HG03342 (cell line): Measurements from ENCODE around the gene NEGR1.

Experiments used
- ATAC-seq: cut with Tn5 transposase; IDR thresholded peaks from one replicate; pipeline ENCODE4 v1.9.1; 2021; ENCODE audit warnings: mild to moderate bottlenecking, moderate library complexity; ENCODE audit not compliant: unreplicated experiment

Gene NEGR1

GRCh38 chr1:71649608-71650007 is 632.7 kb downstream of the NEGR1 start:
- ATAC-seq, result no peak

GRCh38 chr1:71647513-71648300 is 634.6 kb downstream of the NEGR1 start:
- ATAC-seq, result no peak

- ATAC-seq, result no peak
These were observed 637.3 kb downstream of the NEGR1 start for GRCh38 chr1:71645015-71645414.

GRCh38 chr1:71641903-71642302 is 640.4 kb downstream of the NEGR1 start:
- ATAC-seq, result no peak

GRCh38 chr1:71640998-71641397 is 641.3 kb downstream of the NEGR1 start:
- no peak for ATAC-seq

GRCh38 chr1:71640116-71640515 is 642.2 kb downstream of the NEGR1 start:
- no peak for ATAC-seq

- ATAC-seq, result no peak
These were observed 644.1 kb downstream of the NEGR1 start for GRCh38 chr1:71638081-71638766.

GRCh38 chr1:71635568-71635967 is 646.8 kb downstream of the NEGR1 start:
- ATAC-seq, result no peak

- ATAC-seq, result no peak
These were observed 648.2 kb downstream of the NEGR1 start for GRCh38 chr1:71634159-71634558.

GRCh38 chr1:71630073-71630472 is 652.3 kb downstream of the NEGR1 start:
- no peak for ATAC-seq

GRCh38 chr1:71625004-71625403 is 657.3 kb downstream of the NEGR1 start:
- ATAC-seq, result no peak

- ATAC-seq, result no peak
These were observed 658.5 kb downstream of the NEGR1 start for GRCh38 chr1:71623888-71624287.

GRCh38 chr1:71621785-71622184 is 660.6 kb downstream of the NEGR1 start:
- ATAC-seq, result no peak

GRCh38 chr1:71618766-71619530 is 663.4 kb downstream of the NEGR1 start:
- no peak for ATAC-seq

GRCh38 chr1:71618191-71618590 is 664.1 kb downstream of the NEGR1 start:
- ATAC-seq, result no peak

GRCh38 chr1:71610476-71610875 is 671.9 kb downstream of the NEGR1 start:
- ATAC-seq, result no peak

- no peak for ATAC-seq
These were observed 679.1 kb downstream of the NEGR1 start for GRCh38 chr1:71603044-71603776.

GRCh38 chr1:71600023-71600422 is 682.3 kb downstream of the NEGR1 start:
- no peak for ATAC-seq

GRCh38 chr1:71599306-71599705 is 683.0 kb downstream of the NEGR1 start:
- no peak for ATAC-seq

- ATAC-seq, result no peak
These were observed 688.8 kb downstream of the NEGR1 start for GRCh38 chr1:71593523-71593922.
